HG03521 (cell line): ENCODE results near the gene KCNJ12.
"Not testable (repeated sequence)": the region's sequence is repeated elsewhere in the genome, so short reads cannot be mapped to it uniquely, and the experiment has no call there.

Experiments
- ATAC-seq: cut with Tn5 transposase; IDR thresholded peaks from one replicate; pipeline ENCODE4 v1.9.1; 2021; ENCODE audit warnings: mild to moderate bottlenecking, moderate library complexity; ENCODE audit not compliant: unreplicated experiment

Gene KCNJ12

DNA sequence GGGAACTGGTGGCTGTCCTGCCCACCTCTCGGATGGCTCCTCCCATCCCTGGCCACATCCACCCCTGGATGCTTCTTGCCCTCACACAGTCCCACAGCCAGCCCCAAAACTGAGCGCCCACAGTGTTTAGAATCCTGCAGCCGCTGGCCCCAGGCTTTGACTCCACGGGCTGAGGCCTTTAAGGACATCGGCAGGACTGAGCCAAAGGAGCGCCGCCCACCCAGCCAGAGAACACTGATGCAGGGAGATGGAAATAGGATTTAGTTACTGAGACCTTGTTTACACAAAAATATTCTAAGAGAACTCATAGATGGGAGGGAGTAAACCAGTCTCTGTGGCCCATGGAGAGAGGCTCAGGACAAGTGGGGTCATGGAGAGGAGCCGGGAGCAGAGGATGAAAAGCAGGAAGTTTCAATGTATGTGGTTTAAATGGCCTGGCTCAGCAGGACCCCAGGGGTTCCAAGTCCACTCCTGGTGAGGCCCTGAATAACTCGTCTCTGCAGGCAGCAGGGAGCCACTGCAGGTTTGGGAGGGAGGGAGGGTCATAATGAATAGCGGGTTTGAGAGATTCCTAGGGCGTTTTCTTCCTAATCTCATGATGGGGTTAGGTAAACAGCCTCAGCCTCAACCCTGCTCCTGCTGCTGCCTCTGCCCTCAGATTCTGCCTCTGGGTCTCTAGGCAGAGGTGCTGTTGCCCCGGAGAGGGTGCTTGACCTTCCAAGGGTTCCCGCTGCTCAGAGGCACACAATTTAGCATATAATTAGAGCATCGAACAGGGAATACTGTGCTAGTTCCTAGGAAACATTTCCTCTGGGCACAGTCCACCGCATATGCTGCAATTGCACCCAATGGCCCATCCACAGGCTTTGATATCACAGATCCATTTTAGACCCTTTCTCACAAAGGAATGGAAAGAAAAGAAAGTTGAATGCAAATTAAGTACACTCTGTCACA lies 61.0 kb downstream of the KCNJ12 start:
- not testable (repeated sequence) for ATAC-seq

- ATAC-seq, result not testable (repeated sequence)
These were observed 62.3 kb downstream of the KCNJ12 start for GRCh38 chr17:21438316-21439014.

GRCh38 chr17:21439015-21439336 lies 62.8 kb downstream of the KCNJ12 start:
- ATAC-seq, result not testable (repeated sequence)

DNA sequence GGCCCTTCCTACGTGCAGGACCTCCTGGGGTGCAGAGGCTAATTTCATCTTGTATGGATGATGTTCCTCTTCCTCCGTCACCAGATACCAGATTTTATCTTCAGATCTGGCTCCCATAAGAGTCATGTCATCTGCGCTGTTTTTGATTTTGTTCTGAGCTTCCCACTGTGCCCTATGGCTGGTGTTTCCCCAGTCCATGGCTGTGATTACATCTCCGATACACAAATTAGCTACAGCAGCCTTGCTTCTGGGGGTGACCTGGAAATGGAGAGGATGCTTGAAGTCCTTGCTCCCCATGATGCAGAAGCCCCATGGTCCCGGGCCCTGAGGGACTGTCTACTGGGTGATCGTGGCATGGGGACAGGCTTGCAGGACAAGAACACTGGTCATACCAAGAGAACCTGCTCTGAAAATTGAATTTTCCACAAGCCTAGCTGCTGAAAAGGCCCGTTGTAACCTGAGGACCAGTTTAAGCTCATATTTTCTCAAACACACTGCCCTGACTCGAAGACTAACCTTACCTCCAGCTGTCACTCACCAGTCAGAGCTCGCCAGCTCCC lies 69.0 kb downstream of the KCNJ12 start:
- ATAC-seq, result no peak

- not testable (repeated sequence) for ATAC-seq
These were observed 71.4 kb downstream of the KCNJ12 start for GRCh38 chr17:21447552-21447951.

DNA sequence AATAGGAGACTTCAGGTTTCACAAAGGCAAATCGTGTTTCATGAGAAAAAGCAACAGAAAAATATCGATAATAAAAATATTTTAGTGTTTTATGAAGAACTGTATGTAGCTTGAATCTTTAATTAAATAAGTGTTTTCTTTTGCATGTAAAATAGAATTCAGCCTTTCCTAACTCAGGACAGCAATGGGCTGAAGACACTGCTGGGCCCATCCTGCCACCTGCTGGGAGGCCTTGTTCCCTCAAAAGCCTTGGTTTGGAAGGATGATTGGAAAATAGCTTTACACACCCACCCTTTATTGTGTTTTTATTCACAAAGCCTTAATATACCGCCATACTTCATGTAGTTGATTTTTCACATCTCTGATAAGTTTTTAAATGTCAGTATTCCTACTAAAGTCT lies 73.7 kb downstream of the KCNJ12 start:
- ATAC-seq, result not testable (repeated sequence)

DNA sequence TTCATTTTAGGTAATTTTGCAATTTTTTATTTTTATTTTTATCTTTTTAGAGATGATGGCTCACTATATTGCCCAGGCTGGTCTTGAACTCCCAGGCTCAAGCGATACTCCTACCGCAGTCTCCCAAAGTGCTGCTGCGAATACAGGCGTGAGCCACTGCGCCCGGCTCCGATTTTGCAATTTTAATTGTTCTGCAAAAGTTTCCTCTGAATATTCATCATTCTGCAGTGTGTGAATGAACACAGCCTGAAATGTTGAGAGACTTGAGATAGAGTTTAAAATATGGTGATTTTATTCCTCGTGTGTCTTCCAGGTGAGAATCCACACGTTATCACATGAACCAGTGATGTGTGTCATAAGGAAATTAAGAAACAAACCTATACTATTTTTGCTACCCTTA lies 75.8 kb downstream of the KCNJ12 start:
- ATAC-seq, result no peak

- no peak for ATAC-seq
These were observed 76.4 kb downstream of the KCNJ12 start for GRCh38 chr17:21452377-21453143.

- ATAC-seq, result no peak
These were observed 77.2 kb downstream of the KCNJ12 start for GRCh38 chr17:21453144-21453898.

- ATAC-seq, result not testable (repeated sequence)
These were observed 77.8 kb downstream of the KCNJ12 start for GRCh38 chr17:21454006-21454405.

- no peak for ATAC-seq
These were observed 78.3 kb downstream of the KCNJ12 start for GRCh38 chr17:21454441-21454840.

- ATAC-seq, result no peak
These were observed 79.6 kb downstream of the KCNJ12 start for GRCh38 chr17:21455761-21456160.

DNA sequence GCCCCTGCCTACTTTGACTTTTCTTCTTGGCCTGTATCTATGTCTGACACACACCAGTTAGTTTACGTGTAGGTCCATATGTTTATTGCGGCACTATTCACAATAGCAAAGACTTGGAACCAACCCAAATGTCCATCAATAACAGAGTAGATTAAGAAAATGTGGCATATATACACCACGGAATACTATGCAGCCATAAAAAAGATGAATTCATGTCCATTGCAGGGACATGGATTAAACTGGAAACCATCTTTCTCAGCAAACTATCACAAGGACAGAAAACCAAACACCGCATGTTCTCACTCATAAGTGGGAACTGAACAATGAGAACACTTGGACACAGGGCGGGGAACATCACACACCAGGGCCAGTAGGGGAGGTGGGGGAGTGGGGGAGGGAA lies 80.3 kb downstream of the KCNJ12 start:
- not testable (repeated sequence) for ATAC-seq

DNA sequence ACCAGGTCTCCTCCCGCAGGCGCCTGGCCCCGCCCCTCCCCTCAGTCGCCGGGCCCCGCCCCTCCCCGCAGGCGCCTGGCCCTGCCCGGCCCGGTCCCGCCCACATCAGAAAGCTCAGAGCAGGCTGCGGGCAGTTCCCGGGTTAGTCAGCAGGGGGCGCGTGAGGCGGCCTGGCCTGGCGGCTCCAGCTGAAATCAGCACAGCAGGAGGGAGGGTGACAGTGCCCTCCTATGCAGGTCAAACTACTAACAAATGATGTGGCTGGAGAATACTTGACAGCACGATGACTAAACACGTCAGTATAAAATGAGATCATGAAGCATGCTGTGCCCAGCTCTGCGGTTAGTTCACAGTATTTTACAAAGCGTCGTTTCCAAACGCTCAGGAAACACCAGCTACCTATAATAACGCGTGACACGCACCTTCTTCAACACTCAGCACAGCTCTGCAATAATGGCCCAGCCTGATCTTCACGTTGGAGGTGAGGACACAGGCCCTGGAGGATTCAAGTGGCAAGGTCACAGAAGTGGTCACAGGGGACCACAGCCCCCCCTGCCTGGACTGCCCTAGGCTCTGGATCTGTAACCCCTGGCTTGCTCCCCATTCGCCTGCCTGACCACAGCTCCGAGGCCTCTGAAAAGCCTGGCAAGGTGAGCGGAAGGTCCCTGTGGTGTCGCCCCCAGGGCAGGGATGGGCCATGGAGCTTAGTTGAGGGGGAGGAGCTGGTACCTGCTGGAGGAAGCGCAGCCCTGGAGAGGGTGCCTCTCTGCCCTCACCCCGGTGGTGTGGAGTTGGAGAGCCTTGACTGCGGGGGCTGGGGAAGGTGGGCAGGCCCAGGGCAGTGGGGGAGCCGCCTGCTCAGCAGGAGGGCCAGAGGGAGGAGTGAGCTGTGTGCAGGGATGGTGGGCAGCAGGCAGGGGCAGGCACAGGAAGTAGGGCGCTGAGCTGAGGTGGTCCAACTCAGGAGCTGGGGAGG lies 81.2 kb downstream of the KCNJ12 start:
- ATAC-seq, result peak; percentile 76

DNA sequence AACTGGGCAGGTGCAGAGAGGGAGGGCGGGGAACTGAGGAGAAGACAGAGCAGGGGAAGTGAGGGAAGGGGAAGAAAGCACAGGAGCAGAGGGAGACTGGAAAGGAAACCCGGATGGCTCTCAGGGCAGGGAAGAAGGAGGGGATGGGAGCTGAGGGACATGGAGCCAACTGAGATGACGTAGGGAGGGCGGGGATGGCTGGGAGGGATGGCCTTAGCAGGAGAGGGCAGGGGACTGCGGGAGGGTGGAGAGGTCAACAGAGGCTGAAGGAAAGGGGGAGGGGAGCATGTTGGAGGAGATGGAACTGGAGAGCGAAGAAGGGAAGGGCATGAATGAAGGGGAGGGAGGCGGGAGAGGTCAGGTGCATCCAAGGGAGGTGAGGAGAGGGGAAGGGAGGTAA lies 81.9 kb downstream of the KCNJ12 start:
- ATAC-seq, result no peak

- ATAC-seq, result no peak
These were observed 83.4 kb downstream of the KCNJ12 start for GRCh38 chr17:21459536-21459935.

DNA sequence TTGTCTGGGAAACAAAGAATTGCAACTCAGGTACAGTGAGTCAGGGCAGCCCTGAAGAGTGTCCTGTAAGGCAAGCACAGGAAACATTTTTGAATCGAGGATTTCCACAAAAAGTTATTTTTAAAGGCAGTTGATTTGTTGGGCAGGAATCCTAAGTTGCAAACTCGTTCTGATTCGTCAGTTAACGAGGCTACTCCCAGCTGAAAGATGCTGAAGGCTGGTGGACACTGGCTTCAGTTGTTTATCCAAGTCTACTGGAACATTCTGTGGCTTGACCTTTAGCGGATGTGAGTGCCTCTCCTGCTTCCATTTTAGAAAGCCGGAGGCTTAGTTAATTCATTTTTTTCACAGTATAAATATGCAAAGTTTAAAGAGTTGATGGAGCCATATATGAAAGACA lies 84.2 kb downstream of the KCNJ12 start:
- ATAC-seq, result no peak

DNA sequence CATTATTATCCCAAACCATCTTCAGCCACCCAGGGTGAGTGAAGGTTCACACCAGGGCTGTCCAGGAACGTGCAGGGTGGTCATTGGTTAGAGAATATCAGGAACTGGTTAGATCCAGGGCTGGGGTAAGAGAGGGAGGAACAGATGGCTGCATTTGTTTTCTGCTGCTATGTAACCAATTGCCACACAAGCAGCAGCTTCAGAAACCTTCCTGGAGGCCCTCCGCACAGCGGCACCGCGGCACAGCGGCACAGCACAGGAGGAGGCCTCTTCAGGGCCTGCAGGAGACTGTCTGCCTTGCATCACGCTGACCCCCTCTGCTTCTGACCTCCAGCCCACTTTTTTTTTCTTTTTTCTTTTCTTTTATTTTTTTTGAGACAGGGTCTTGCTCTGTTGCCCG lies 86.1 kb downstream of the KCNJ12 start:
- no peak for ATAC-seq

DNA sequence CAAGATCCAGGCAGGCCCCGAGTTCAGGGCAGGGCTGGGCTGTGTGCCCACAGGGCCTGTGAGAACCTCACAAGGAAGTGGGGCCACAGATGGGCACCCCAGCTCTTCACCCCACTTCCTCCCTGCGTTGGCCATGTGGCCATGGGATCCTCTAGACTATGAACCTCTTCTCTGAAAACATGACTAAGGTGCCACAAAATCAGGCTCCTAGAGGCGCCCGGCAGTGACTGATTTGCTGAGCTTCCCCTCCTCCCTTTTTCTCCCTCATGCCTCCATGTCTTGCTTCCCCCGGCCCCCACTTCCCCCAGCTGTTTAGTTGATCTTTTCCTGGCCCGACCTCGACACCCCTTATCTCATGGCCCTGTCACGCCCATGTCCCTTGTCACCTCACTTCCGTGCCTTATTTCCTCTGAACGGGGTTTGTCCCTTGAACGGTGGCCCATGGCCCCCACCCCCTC lies 87.1 kb downstream of the KCNJ12 start:
- ATAC-seq, result no peak
